ENCODE data around the gene SPEN.
"Not testable (repeated sequence)": the region's sequence is repeated elsewhere in the genome, so short reads cannot be mapped to it uniquely, and the experiment has no call there.

The SPEN gene

GRCh38 chr1:15825800-15826199 lies 21.7 kb upstream of the SPEN start:
- Mint-ChIP-seq H3K4me1 (peaks cover 22% of the 10 kb centered on the region), H3K9me3 (no peaks in the 10 kb centered on the region), H3K27ac (peak overlapping the region; percentile 20 to 73), H3K4me3 (no peak overlapping the region), H3K27me3 (no peaks in the 10 kb centered on the region)
- DNase-seq = no peak
- ATAC-seq = no peak

GRCh38 chr1:15826810-15827507 lies 20.5 kb upstream of the SPEN start:
- ATAC-seq (no peak), DNase-seq (no peak)
- no peak overlapping the region for H3K27ac Mint-ChIP-seq
- H3K27me3 Mint-ChIP-seq = no peaks in the 10 kb centered on the region
- H3K9me3 Mint-ChIP-seq = no peaks in the 10 kb centered on the region
- no peak overlapping the region for H3K4me3 Mint-ChIP-seq
- H3K4me1 Mint-ChIP-seq = peaks cover 29% of the 10 kb centered on the region

GRCh38 chr1:15827567-15827966 lies 19.9 kb upstream of the SPEN start:
- H3K4me3 Mint-ChIP-seq, H3K27me3 Mint-ChIP-seq, DNase-seq, H3K27ac Mint-ChIP-seq, ATAC-seq, H3K9me3 Mint-ChIP-seq: not testable (repeated sequence)
- H3K4me1 Mint-ChIP-seq = peaks cover 31% of the 10 kb centered on the region

- H3K27ac Mint-ChIP-seq, H3K4me3 Mint-ChIP-seq, H3K9me3 Mint-ChIP-seq, ATAC-seq, H3K27me3 Mint-ChIP-seq, DNase-seq: not testable (repeated sequence)
- H3K4me1 Mint-ChIP-seq = peaks cover 38% of the 10 kb centered on the region
Measured at GRCh38 chr1:15828931-15829330, 18.6 kb upstream of the SPEN start.

- peaks cover 38% of the 10 kb centered on the region for H3K4me1 Mint-ChIP-seq
- no peak for ATAC-seq
- H3K27me3 Mint-ChIP-seq = no peaks in the 10 kb centered on the region
- H3K4me3 Mint-ChIP-seq = no peak overlapping the region
- H3K9me3 Mint-ChIP-seq = no peaks in the 10 kb centered on the region
- DNase-seq = no peak
- H3K27ac Mint-ChIP-seq = no peak overlapping the region
Measured at GRCh38 chr1:15830258-15830657, 17.2 kb upstream of the SPEN start.

- no peak for ATAC-seq
- Mint-ChIP-seq H3K4me1 (peaks cover 58% of the 10 kb centered on the region), H3K9me3 (no peaks in the 10 kb centered on the region), H3K27me3 (no peaks in the 10 kb centered on the region), H3K4me3 (peak overlapping the region; percentile 91 to 96), H3K27ac (peak overlapping the region; percentile 89 to 99)
- peak; percentile 26 to 63 for DNase-seq
Measured at GRCh38 chr1:15833069-15833679, 14.3 kb upstream of the SPEN start.

GRCh38 chr1:15833842-15834405 lies 13.6 kb upstream of the SPEN start:
- DNase-seq (no peak), ATAC-seq (no peak)

GRCh38 chr1:15834406-15835204 lies 12.9 kb upstream of the SPEN start:
- peak overlapping the region; percentile 99 for H3K27ac Mint-ChIP-seq
- H3K27me3 Mint-ChIP-seq = no peaks in the 10 kb centered on the region

More at GRCh38 chr1:15833842-15834405, 13.6 kb upstream of the SPEN start:
- Mint-ChIP-seq H3K27ac (peak overlapping the region; percentile 99), H3K4me3 (peak overlapping the region; percentile 91 to 96), H3K4me1 (peaks cover 63% of the 10 kb centered on the region), H3K9me3 (no peaks in the 10 kb centered on the region), H3K27me3 (no peaks in the 10 kb centered on the region)

GRCh38 chr1:15835205-15835740 lies 12.2 kb upstream of the SPEN start:
- Mint-ChIP-seq H3K4me3 (peak overlapping the region; percentile 91 to 96), H3K4me1 (peaks cover 51% of the 10 kb centered on the region), H3K9me3 (no peaks in the 10 kb centered on the region), H3K27me3 (no peaks in the 10 kb centered on the region), H3K27ac (peak overlapping the region; percentile 99)
- ATAC-seq (peak; percentile 29), DNase-seq (no peak)

More at GRCh38 chr1:15834406-15835204, 12.9 kb upstream of the SPEN start:
- H3K9me3 Mint-ChIP-seq = no peaks in the 10 kb centered on the region
- DNase-seq (peak; percentile 92 to 94), ATAC-seq (peak; percentile 72)
- H3K4me1 Mint-ChIP-seq = peaks cover 58% of the 10 kb centered on the region
- H3K4me3 Mint-ChIP-seq = peak overlapping the region; percentile 91 to 96

- Mint-ChIP-seq H3K4me1 (peaks cover 45% of the 10 kb centered on the region), H3K4me3 (peak overlapping the region; percentile 91 to 96), H3K9me3 (no peaks in the 10 kb centered on the region), H3K27me3 (no peaks in the 10 kb centered on the region), H3K27ac (peak overlapping the region; percentile 99)
- ATAC-seq = peak; percentile 45
- DNase-seq = peak; percentile 98 to 99
Measured at GRCh38 chr1:15835741-15836510, 11.6 kb upstream of the SPEN start.

GRCh38 chr1:15836511-15836771 lies 11.1 kb upstream of the SPEN start:
- not testable (repeated sequence) for DNase-seq, ATAC-seq, H3K9me3 Mint-ChIP-seq, H3K27me3 Mint-ChIP-seq
- Mint-ChIP-seq H3K4me3 (peak overlapping the region; percentile 91 to 96), H3K27ac (peak overlapping the region; percentile 99), H3K4me1 (peaks cover 45% of the 10 kb centered on the region)

GRCh38 chr1:15836772-15837669 lies 10.5 kb upstream of the SPEN start:
- Mint-ChIP-seq H3K4me3 (peak overlapping the region; percentile 91 to 96), H3K27ac (peak overlapping the region; percentile 43 to 99), H3K4me1 (peaks cover 39% of the 10 kb centered on the region), H3K9me3 (no peaks in the 10 kb centered on the region), H3K27me3 (no peaks in the 10 kb centered on the region)
- ATAC-seq (peak; percentile 3), DNase-seq (peak; percentile 73)

GRCh38 chr1:15837931-15838330 lies 9.6 kb upstream of the SPEN start:
- Mint-ChIP-seq H3K27me3 (no peaks in the 10 kb centered on the region), H3K4me1 (peaks cover 34% of the 10 kb centered on the region), H3K27ac (no peak overlapping the region), H3K4me3 (peak overlapping the region; percentile 91 to 96), H3K9me3 (no peaks in the 10 kb centered on the region)
- no peak for DNase-seq
- no peak for ATAC-seq

- Mint-ChIP-seq H3K4me1 (peaks cover 31% of the 10 kb centered on the region), H3K27ac (no peak overlapping the region), H3K4me3 (peak overlapping the region in 1 of 2 donors; percentile 13), H3K27me3 (no peaks in the 10 kb centered on the region), H3K9me3 (no peaks in the 10 kb centered on the region)
- DNase-seq = no peak
- ATAC-seq = no peak
Measured at GRCh38 chr1:15838721-15839120, 8.8 kb upstream of the SPEN start.

All from stimulated activated naive CD8-positive, alpha-beta T cell treated with anti-CD3 and anti-CD28 coated beads, Interleukin-15, amount 100 ng/mL, for 72 hours (primary cell).